ENCODE results near the gene LLGL1.

The LLGL1 gene

GRCh38 chr17:18259621-18260331 lies 34.3 kb downstream of the LLGL1 start:
- TF ChIP-seq LEF1 (IDR thresholded peaks at IDR 0.05; ENCODE audit: borderline replicate concordance), result no peak
- TF ChIP-seq FOXM1 (IDR thresholded peaks at IDR 0.05; ENCODE audit: borderline replicate concordance), result no peak
- no peak for TF ChIP-seq HDGF (IDR thresholded peaks at IDR 0.05; ENCODE audit: borderline replicate concordance)
- TF ChIP-seq L3MBTL2 (conservative IDR thresholded peaks at IDR 0.05), result no peak
- no peak for TF ChIP-seq CTBP1 (IDR thresholded peaks at IDR 0.05; ENCODE audit: borderline replicate concordance)
- no peak for TF ChIP-seq TARDBP (IDR thresholded peaks at IDR 0.05)
- TF ChIP-seq BHLHE40 (IDR thresholded peaks at IDR 0.05; ENCODE audit: borderline replicate concordance), result no peak
- ChIA-PET POLR2A (interaction anchor here (0.9 to 1.5 kb wide), 4 partner anchors 14 to 103 kb away, joined by 3 to 5 read pairs (median 3); partner anchors contain the start of gene SHMT1), CTCF (no interaction called here)
- DNase-seq (ENCODE audit: extremely low spot score), result no peak

- POLR2A ChIA-PET, result interaction anchor here (0.9 to 1.5 kb wide), 4 partner anchors 14 to 102 kb away, joined by 3 to 5 read pairs (median 3); partner anchors contain the start of gene SHMT1
- CTCF ChIA-PET, result no interaction called here
- DNase-seq (ENCODE audit: extremely low spot score), result peak; percentile 97
- no peak for TF ChIP-seq FOXK2 (IDR thresholded peaks at IDR 0.05)
- TF ChIP-seq FOXM1 (IDR thresholded peaks at IDR 0.05; ENCODE audit: borderline replicate concordance), result peak; percentile 79; the same call in 1 of the 2 replicates
- no peak for TF ChIP-seq NFRKB (IDR thresholded peaks at IDR 0.05)
- no peak for TF ChIP-seq BHLHE40 (IDR thresholded peaks at IDR 0.05; ENCODE audit: borderline replicate concordance)
- TF ChIP-seq L3MBTL2 (conservative IDR thresholded peaks at IDR 0.05), result peak; percentile 71
- TF ChIP-seq CTBP1 (IDR thresholded peaks at IDR 0.05; ENCODE audit: borderline replicate concordance), result no peak
- TF ChIP-seq PKNOX1 (IDR thresholded peaks at IDR 0.05), result peak; percentile 100
Measured at GRCh38 chr17:18260332-18261145, 35.1 kb downstream of the LLGL1 start, which contains the start of gene MIEF2. MIEF2 (plus strand) TSS chr17:18260662; CDS start chr17:18262721, 2,059 bp downstream.

GRCh38 chr17:18261146-18261515 lies 35.7 kb downstream of the LLGL1 start:
- no peak for TF ChIP-seq SUZ12 (IDR thresholded peaks at IDR 0.05)
- no peak for TF ChIP-seq L3MBTL2 (conservative IDR thresholded peaks at IDR 0.05)
- TF ChIP-seq FOXM1 (IDR thresholded peaks at IDR 0.05; ENCODE audit: borderline replicate concordance), result no peak
- no peak for TF ChIP-seq ZNF384 (IDR thresholded peaks at IDR 0.05)
- no peak for TF ChIP-seq TARDBP (IDR thresholded peaks at IDR 0.05)
- no peak for TF ChIP-seq BHLHE40 (IDR thresholded peaks at IDR 0.05; ENCODE audit: borderline replicate concordance)
- no peak for TF ChIP-seq SP1 (IDR thresholded peaks at IDR 0.05)
- no peak for TF ChIP-seq FOXK2 (IDR thresholded peaks at IDR 0.05)
- no peak for TF ChIP-seq ELF4 (IDR thresholded peaks at IDR 0.05)
- no peak for TF ChIP-seq CTBP1 (IDR thresholded peaks at IDR 0.05; ENCODE audit: borderline replicate concordance)
- DNase-seq (ENCODE audit: extremely low spot score), result peak; percentile 27
- CTCF ChIA-PET, result no interaction called here
- POLR2A ChIA-PET, result interaction anchor here (0.6 to 1.5 kb wide), 5 partner anchors 13 to 54 kb away, joined by 3 to 4 read pairs (median 3); partner anchors contain the start of genes SMCR8 and TOP3A

- TF ChIP-seq PKNOX1 (IDR thresholded peaks at IDR 0.05) (no peak), FOXA1 (IDR thresholded peaks at IDR 0.05) (no peak), ARNT (IDR thresholded peaks at IDR 0.05) (no peak), FOXM1 (IDR thresholded peaks at IDR 0.05; ENCODE audit: borderline replicate concordance) (no peak), CTBP1 (IDR thresholded peaks at IDR 0.05; ENCODE audit: borderline replicate concordance) (no peak), LEF1 (IDR thresholded peaks at IDR 0.05; ENCODE audit: borderline replicate concordance) (no peak), TARDBP (IDR thresholded peaks at IDR 0.05) (no peak), L3MBTL2 (conservative IDR thresholded peaks at IDR 0.05) (no peak), SUZ12 (IDR thresholded peaks at IDR 0.05) (no peak), FOXK2 (IDR thresholded peaks at IDR 0.05) (no peak), HDGF (IDR thresholded peaks at IDR 0.05; ENCODE audit: borderline replicate concordance) (no peak), BHLHE40 (IDR thresholded peaks at IDR 0.05; ENCODE audit: borderline replicate concordance) (no peak), ZNF384 (IDR thresholded peaks at IDR 0.05) (no peak), SP1 (IDR thresholded peaks at IDR 0.05) (no peak), ELF4 (IDR thresholded peaks at IDR 0.05) (no peak)
- DNase-seq (ENCODE audit: extremely low spot score), result no peak
- CTCF ChIA-PET, result no interaction called here
- POLR2A ChIA-PET, result interaction anchor here (0.6 to 1.5 kb wide), 3 partner anchors 15 to 53 kb away, joined by 3 to 4 read pairs (median 3); partner anchors contain the start of genes SMCR8 and TOP3A
Measured at GRCh38 chr17:18261659-18262058, 36.2 kb downstream of the LLGL1 start.

GRCh38 chr17:18262111-18262510 lies 36.7 kb downstream of the LLGL1 start:
- DNase-seq (ENCODE audit: extremely low spot score), result no peak
- CTCF ChIA-PET, result no interaction called here

More at GRCh38 chr17:18262111-18262510, 36.7 kb downstream of the LLGL1 start:
- POLR2A ChIA-PET, result interaction anchor here (1.0 to 1.5 kb wide), 3 partner anchors 14 to 50 kb away, joined by 3 to 4 read pairs (median 4); no protein-coding TSS in a partner anchor
- no peak for TF ChIP-seq HDGF (IDR thresholded peaks at IDR 0.05; ENCODE audit: borderline replicate concordance)
- no peak for TF ChIP-seq NFRKB (IDR thresholded peaks at IDR 0.05)
- TF ChIP-seq FOXA1 (IDR thresholded peaks at IDR 0.05), result no peak
- TF ChIP-seq ARNT (IDR thresholded peaks at IDR 0.05), result no peak
- no peak for TF ChIP-seq ZNF384 (IDR thresholded peaks at IDR 0.05)
- TF ChIP-seq SP1 (IDR thresholded peaks at IDR 0.05), result no peak
- TF ChIP-seq LEF1 (IDR thresholded peaks at IDR 0.05; ENCODE audit: borderline replicate concordance), result no peak
- TF ChIP-seq TARDBP (IDR thresholded peaks at IDR 0.05), result no peak
- TF ChIP-seq BHLHE40 (IDR thresholded peaks at IDR 0.05; ENCODE audit: borderline replicate concordance), result no peak
- TF ChIP-seq FOXK2 (IDR thresholded peaks at IDR 0.05), result no peak
- TF ChIP-seq ELF4 (IDR thresholded peaks at IDR 0.05), result no peak
- no peak for TF ChIP-seq FOXM1 (IDR thresholded peaks at IDR 0.05; ENCODE audit: borderline replicate concordance)
- TF ChIP-seq PKNOX1 (IDR thresholded peaks at IDR 0.05), result no peak
- TF ChIP-seq SUZ12 (IDR thresholded peaks at IDR 0.05), result no peak
- TF ChIP-seq L3MBTL2 (conservative IDR thresholded peaks at IDR 0.05), result no peak
